OCI-LY3 (cell line): Measurements from ENCODE around the gene B3GLCT.

Experiments used
- EZH2phosphoT487 ChIP-seq: fragments of 200-600 bp; shearing (Covaris generic); IDR thresholded peaks from 2 replicates; pipeline ENCODE4 v1.6.1; 2018; ENCODE audit warnings: antibody characterized with exemption, mixed run types, low read depth
- TF ChIP-seq, protein P1 (sequence below): fragments of 200-600, 300-600 bp; sonication (generic); IDR thresholded peaks from 2 replicates; pipeline ENCODE4 v1.5.1; 2014; ENCODE audit warnings: antibody characterized with exemption, low read length, low read depth

DNA sequence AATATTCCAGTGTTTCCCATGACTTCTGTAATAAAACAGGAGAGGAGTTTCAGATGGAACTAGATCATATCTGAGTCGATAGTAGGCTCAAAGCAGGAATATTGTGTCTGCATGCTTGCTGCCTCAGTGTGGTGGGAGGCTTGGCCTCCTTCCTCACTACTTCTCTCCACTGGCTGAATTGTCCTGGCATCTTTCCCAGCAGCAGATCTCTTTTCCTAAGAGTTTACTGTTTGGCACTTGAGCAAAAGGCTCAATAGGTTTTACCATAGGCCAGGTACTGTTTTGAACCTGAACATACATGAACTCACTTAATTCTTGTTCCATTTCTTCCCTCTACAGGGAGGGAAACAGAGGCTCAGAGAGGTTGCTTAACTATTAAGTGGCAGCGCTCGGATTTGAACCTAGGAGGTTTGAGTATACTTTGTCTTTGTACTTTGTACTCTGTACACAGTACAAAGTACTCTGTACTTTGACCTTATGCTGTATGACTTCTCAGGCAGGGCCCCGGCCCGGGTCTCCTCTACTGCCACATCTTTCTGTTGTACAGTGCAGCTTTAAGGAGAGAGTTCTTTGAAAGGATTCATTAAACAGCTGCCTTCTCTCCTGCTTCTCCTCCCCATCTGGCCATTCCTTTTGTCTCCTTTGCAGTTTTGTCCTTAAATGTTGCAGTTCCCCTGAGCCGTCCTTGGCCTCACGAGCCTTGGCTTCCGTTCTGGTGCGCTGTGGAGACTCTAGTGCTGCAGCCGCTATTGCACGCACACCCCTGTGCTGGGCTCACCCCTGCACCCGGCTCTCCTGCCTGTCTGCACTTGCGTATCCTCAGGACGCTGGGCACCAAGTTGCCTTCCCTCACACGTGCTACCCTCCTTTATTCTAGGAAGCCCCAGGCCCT, 8.1 kb downstream of the B3GLCT start:
- no peak for TF ChIP-seq EZH2phosphoT487
- TF ChIP-seq, protein P1, sequence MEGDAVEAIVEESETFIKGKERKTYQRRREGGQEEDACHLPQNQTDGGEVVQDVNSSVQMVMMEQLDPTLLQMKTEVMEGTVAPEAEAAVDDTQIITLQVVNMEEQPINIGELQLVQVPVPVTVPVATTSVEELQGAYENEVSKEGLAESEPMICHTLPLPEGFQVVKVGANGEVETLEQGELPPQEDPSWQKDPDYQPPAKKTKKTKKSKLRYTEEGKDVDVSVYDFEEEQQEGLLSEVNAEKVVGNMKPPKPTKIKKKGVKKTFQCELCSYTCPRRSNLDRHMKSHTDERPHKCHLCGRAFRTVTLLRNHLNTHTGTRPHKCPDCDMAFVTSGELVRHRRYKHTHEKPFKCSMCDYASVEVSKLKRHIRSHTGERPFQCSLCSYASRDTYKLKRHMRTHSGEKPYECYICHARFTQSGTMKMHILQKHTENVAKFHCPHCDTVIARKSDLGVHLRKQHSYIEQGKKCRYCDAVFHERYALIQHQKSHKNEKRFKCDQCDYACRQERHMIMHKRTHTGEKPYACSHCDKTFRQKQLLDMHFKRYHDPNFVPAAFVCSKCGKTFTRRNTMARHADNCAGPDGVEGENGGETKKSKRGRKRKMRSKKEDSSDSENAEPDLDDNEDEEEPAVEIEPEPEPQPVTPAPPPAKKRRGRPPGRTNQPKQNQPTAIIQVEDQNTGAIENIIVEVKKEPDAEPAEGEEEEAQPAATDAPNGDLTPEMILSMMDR: no peak
